Activated naive CD4-positive, alpha-beta T cell treated with anti-CD3 and anti-CD28 coated beads for 36 hours (primary cell): ENCODE data around the gene CAMK2A. TPM values are rescaled to one million over a fixed set of nuclear protein-coding genes. Genes with fewer than 3 reads are reported as not detected.
"Not testable (repeated sequence)": the region's sequence is repeated elsewhere in the genome, so short reads cannot be mapped to it uniquely, and the experiment has no call there.

Experiments
- CTCF ChIA-PET: fragments of 350-600 bp; sonication (Branson Sonifier 250); formaldehyde crosslinking; loops from one replicate; lab custom pipeline; 2021; ENCODE audit warnings: antibody characterized with exemption; lab: Charles Lee
- DNase-seq: peaks from one replicate; pipeline ENCODE4 v3.0.0-alpha.2; 2020
- H3K27ac Mint-ChIP-seq: one replicate; pipeline ENCODE4 v1.8.0; 2021; ENCODE audit warnings: mild to moderate bottlenecking, mixed read lengths
- H3K27me3 Mint-ChIP-seq: one replicate; pipeline ENCODE4 v1.8.0; 2021; ENCODE audit warnings: low read depth, mixed read lengths
- H3K36me3 Mint-ChIP-seq: one replicate; pipeline ENCODE4 v1.8.0; 2021; ENCODE audit warnings: low read depth, mixed read lengths
- H3K4me1 Mint-ChIP-seq: one replicate; pipeline ENCODE4 v1.8.0; 2021; ENCODE audit warnings: low read depth, mixed read lengths
- H3K4me3 Mint-ChIP-seq: one replicate; pipeline ENCODE4 v1.8.0; 2021; ENCODE audit warnings: mild to moderate bottlenecking, moderate library complexity, mixed read lengths
- H3K9me3 Mint-ChIP-seq: one replicate; pipeline ENCODE4 v1.8.0; 2021; ENCODE audit warnings: mixed read lengths
- intact Hi-C: fragments of 100-400 bp; cut with micrococcal nuclease; formaldehyde crosslinking; loops from one replicate; pipeline ENCODE4 v1.15.1; 2023
- total RNA-seq, 2 experiments: library from RNA; stranded (reverse); gene quantifications; one replicate each; pipeline ENCODE4 v1.2.3, GENCODE V29; 2021

Gene CAMK2A
- total RNA-seq, 2 experiments from 2014 or later, result not detected

DNA sequence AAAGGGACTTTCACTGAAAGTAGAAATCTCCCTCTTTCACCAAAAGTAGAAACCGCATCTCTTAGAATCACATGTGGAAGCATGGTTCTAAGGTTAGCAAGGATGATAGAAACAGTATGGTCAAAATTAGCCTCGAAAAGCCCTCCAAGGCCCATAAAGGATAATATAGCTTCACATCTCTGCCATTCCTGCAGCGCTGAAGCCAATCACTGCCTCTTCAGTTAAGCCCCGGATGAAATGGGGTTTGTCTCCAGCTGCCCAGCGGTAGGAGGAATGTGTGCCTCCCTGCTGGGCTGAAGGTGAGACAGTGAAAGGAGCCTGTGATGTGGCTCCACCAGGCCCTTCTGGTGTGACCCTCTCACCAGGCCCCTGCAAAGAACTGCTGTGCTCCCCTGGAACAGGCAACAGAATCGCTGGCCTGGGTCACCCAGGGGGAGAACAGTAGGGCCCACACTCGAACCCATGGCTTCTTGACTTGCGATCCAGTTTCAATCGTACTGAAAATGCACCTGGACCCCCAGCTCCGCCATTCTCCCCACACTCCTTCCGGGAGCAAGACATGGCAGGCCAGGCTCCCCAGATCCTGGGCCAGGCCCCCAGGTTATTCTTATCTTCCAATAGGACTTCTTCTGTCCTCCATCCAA, 47.2 kb downstream of the CAMK2A start:
- H3K27me3 Mint-ChIP-seq, result no peaks in the 10 kb centered on the region
- CTCF ChIA-PET, result no interaction called here
- no peaks in the 10 kb centered on the region for H3K4me1 Mint-ChIP-seq
- H3K36me3 Mint-ChIP-seq, result no peaks in the 10 kb centered on the region
- intact Hi-C loops, result no loop called here
- no peak for DNase-seq
- no peak overlapping the region for H3K27ac Mint-ChIP-seq
- no peaks in the 10 kb centered on the region for H3K9me3 Mint-ChIP-seq
- no peak overlapping the region for H3K4me3 Mint-ChIP-seq

DNA sequence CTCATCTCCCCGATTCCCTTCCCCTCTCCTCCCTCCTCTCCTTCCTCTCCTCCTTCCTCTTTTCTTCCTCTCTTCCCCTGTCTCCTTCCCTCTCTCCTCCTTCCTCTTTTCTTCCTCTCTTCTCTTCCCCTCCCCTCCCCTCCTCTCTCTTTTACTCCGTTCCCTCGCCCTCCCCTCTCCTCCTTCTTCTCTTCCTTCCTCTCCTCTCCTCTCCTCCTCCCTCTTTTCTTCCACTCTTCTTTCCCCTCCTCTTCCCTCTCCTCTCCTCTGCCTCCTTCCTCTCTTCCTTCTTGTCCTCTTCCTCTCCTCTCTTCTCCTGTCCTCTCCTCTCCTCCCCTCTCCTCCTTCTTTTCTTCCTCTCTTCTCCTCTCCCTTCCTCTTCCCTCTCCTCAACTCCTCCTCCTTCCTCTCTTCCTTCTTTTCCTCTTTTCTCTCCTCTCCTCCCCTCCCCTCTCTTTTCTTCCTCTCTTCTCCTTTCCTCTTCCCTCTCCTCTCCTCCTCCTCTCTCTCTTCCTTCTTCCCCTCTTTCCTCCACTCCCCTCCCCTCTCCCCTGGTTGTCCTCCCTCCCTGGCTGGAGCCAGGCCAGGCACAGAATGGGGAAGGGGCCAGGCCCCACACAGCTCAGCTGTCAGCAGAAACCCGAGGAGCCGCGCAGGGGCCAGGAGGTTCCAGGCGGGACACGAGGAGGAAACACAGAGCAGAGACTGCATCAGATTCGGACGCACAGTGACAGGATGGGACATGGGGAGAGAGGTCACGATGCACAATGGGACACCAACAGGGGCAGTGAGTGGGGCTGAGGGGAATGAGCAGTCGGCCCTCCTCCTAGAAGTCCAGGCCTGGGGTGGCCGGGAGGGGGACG, 48.0 kb downstream of the CAMK2A start:
- Mint-ChIP-seq H3K4me3 (no peak overlapping the region), H3K9me3 (no peaks in the 10 kb centered on the region), H3K27me3 (no peaks in the 10 kb centered on the region), H3K4me1 (no peaks in the 10 kb centered on the region), H3K27ac (no peak overlapping the region), H3K36me3 (no peaks in the 10 kb centered on the region)
- intact Hi-C loops, result no loop called here
- DNase-seq, result no peak
- CTCF ChIA-PET, result no interaction called here

DNA sequence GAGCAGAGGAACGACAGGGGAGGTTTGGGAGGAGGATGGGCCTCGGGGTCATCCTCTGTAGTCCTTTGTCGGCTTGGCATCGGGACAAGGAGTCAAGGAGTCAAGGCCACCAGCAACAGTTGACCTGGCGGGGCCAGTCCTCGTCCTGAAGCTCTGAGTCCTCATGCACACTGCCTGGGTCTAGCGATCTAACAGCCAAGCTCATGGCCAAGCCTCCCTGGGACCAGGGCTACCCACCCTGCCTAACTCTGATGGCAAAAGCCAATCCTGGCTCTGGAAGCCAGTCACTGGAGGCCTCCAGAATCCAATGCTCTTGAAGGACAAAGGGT, 49.8 kb downstream of the CAMK2A start:
- Mint-ChIP-seq H3K4me1 (no peaks in the 10 kb centered on the region), H3K4me3 (no peak overlapping the region), H3K27ac (no peak overlapping the region), H3K27me3 (no peaks in the 10 kb centered on the region), H3K36me3 (no peaks in the 10 kb centered on the region), H3K9me3 (no peaks in the 10 kb centered on the region)
- intact Hi-C loops, result no loop called here
- CTCF ChIA-PET, result no interaction called here
- no peak for DNase-seq

DNA sequence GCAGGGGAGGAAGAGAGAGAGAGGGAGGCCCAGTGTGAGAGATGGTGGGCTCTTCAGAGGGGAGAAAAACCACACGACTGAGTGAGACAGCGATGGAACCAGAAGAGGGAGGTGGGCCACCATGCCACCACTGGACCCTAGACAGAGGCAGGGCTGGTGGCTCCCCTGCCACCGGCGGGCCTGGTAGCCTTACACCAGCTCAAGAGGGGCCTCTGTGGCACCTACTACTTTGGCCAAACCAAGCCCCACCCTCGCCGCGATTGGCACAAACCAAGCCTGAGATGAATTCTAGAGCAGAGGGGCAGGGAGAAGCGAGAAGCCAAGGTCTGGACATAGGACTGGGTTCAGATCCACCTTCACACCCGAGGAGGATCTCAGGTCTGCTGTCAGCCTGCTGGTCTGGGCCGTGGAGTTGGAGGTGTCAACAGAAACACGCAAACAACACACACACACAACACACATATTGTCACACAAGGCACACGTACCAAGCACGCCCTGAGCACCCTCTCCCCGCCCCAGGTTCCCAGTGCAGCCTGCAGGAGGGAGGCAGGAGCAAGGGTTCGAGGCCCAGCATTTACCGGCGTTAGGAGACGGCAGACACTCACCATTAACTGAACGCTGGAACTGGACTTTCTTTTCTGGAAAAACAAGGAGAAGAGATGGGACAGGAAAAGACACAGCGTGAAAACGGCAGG, 50.3 kb downstream of the CAMK2A start:
- H3K4me1 Mint-ChIP-seq, result no peaks in the 10 kb centered on the region
- H3K9me3 Mint-ChIP-seq, result no peaks in the 10 kb centered on the region
- H3K36me3 Mint-ChIP-seq, result no peaks in the 10 kb centered on the region
- intact Hi-C loops, result no loop called here
- CTCF ChIA-PET, result no interaction called here
- no peak overlapping the region for H3K4me3 Mint-ChIP-seq
- no peak overlapping the region for H3K27ac Mint-ChIP-seq
- no peaks in the 10 kb centered on the region for H3K27me3 Mint-ChIP-seq
- DNase-seq, result no peak

DNA sequence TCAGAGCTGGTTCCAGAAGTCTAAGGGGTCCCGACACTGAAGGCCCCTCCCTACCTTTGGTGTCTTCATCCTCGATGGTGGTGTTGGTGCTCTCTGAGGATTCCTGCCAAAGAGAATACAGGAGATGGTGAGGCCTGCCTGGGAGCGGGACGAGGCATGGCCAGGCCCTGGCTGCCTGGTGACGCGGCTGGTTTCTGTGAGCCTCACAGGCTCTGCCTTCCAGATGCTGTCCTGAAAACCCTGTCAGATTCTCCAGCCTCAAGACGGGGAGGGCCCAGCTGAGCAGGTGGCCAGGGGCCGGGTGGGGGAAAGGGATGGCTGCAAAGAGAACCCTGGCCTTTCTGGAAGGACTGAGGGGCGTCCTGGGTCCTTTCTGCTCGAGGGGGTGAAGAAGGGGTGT, 50.9 kb downstream of the CAMK2A start:
- no peaks in the 10 kb centered on the region for H3K36me3 Mint-ChIP-seq
- DNase-seq, result no peak
- no peak overlapping the region for H3K4me3 Mint-ChIP-seq
- H3K27ac Mint-ChIP-seq, result no peak overlapping the region
- CTCF ChIA-PET, result no interaction called here
- H3K9me3 Mint-ChIP-seq, result no peaks in the 10 kb centered on the region
- H3K27me3 Mint-ChIP-seq, result no peaks in the 10 kb centered on the region
- intact Hi-C loops, result no loop called here
- H3K4me1 Mint-ChIP-seq, result no peaks in the 10 kb centered on the region

DNA sequence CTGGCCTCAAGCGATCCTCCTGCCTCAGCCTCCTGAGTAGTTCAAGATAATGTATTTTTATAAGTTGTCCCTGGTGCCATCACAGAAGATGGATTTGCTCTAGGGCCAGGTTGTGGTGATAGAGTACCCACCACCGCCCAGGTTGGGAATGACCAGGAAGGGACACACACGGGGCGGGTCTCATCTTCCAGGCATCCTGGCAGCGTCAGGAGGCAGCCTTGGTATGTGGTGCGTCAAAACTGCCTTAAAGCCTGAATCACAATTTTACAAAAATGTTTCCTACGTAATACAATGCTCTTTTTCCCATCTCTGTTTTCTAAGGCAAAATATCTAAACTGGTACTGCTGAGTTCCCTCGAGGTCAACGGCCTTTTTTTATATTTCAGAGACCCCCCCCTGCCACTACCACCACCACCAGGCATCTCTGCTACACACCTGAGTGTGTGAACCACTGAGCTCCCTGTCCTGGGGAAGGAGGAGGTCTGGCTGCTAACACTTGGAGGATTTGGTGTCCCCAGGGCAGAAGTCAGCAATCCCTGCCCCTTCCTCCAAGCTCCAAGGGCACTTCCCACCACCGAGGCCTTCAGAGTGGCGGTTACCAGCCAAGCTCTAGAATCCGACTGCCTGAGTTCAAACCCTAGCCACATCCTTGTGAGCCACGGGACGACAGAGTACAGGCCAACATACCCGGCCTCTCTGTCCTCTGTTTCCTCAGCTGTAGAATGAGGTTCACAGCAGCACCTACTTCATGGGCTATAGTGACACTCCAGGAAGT, 52.4 kb downstream of the CAMK2A start:
- no peak overlapping the region for H3K4me3 Mint-ChIP-seq
- CTCF ChIA-PET, result interaction anchor here (0.6 to 1.1 kb wide), 2 partner anchors 111 to 357 kb away, joined by 3 to 4 read pairs; no protein-coding TSS in a partner anchor
- no peaks in the 10 kb centered on the region for H3K4me1 Mint-ChIP-seq
- intact Hi-C loops, result no loop called here
- DNase-seq, result no peak
- no peaks in the 10 kb centered on the region for H3K36me3 Mint-ChIP-seq
- no peaks in the 10 kb centered on the region for H3K9me3 Mint-ChIP-seq
- no peaks in the 10 kb centered on the region for H3K27me3 Mint-ChIP-seq
- H3K27ac Mint-ChIP-seq, result no peak overlapping the region

DNA sequence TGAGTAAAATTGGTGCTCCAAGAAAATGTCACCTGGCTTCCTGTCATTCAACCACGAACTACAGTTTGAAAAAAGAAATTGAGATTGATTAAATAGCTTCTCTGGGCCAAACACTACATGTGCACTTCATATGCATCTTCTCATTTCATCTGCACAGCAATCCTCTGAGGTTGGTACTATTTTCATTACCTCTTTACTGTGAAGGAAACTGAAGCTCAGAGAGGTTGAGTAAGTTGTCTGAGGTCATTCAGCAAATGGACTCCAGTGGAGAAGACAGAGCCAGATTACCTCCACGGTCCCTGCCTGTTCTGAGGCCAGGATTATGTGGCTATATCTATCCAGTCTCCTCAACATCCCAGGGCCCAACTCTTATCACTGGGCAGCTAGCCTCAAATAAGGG, 53.3 kb downstream of the CAMK2A start:
- CTCF ChIA-PET, result interaction anchor here (1.1 kb wide), 1 partner anchor 112 kb away, joined by 4 read pairs; no protein-coding TSS in a partner anchor
- H3K27me3 Mint-ChIP-seq, result no peaks in the 10 kb centered on the region
- H3K9me3 Mint-ChIP-seq, result no peaks in the 10 kb centered on the region
- H3K4me1 Mint-ChIP-seq, result no peaks in the 10 kb centered on the region
- no peak for DNase-seq
- H3K27ac Mint-ChIP-seq, result no peak overlapping the region
- H3K36me3 Mint-ChIP-seq, result no peaks in the 10 kb centered on the region
- no peak overlapping the region for H3K4me3 Mint-ChIP-seq
- intact Hi-C loops, result no loop called here

DNA sequence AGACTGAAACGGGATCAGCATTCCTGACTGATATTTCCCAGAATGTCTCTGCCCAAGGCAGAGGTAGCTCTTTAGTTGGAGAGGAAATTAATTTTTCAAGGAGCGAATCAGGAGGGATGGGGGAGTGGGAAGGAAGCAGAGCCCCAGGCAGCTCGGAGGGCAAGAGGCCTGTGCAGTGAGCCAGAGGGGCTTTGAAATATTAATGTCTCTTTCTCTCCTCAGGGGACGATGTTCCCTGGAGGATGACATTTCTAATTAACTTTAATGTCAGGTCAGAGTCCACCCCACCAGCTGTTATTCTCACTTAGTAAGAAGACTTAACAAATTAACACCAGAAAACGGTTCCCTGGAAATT, 54.1 kb downstream of the CAMK2A start:
- DNase-seq, result no peak
- no peaks in the 10 kb centered on the region for H3K27me3 Mint-ChIP-seq
- H3K36me3 Mint-ChIP-seq, result no peaks in the 10 kb centered on the region
- intact Hi-C loops, result no loop called here
- H3K27ac Mint-ChIP-seq, result no peak overlapping the region
- H3K4me1 Mint-ChIP-seq, result no peaks in the 10 kb centered on the region
- H3K4me3 Mint-ChIP-seq, result no peak overlapping the region
- no peaks in the 10 kb centered on the region for H3K9me3 Mint-ChIP-seq
- CTCF ChIA-PET, result interaction anchor here (0.6 to 1.4 kb wide), 2 partner anchors 35 to 78 kb away, joined by 3 read pairs; no protein-coding TSS in a partner anchor

DNA sequence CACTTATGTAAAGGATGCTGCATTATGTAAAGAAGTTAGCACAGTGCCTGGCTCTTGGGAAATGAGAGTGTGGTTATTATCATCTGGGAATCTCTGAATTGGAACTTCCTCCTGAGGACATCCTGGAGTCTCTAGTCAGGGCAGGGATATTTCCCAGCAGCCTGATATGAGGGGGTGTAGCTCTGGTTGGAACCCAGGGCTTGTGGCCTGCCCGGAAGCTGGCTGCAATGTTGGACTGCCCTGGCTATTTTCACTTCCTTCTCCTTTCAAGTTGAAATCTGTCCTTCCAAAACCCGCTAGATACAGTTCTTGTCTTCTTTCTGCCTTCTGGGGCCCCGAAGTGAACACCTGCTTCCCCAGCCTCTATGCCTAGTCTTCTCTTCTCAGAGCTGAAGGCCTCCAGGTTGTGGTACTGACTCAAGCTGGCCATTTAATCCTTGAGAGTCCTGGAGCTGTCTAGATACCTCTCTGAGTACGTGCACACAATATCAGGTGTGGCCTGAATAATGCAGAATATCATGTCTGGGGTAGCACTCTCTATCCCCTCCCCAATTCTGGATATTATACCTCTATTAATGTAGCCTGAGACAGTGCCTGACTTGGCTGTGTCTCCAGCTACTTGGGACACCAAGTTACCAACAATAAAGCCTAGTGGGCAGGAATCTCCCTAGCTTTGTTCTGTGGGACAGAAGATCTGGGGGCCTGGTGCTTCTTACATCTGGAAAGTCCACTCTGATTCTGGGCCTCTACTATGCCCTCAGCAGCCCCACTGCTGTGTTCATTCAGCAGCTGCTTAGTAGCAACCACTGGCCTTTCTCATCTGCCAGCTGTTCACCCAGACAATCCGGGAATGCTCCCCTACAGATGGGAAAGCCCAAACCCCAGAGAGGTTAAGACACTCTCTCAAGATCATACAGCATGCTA, 54.7 kb downstream of the CAMK2A start:
- no peak overlapping the region for H3K4me3 Mint-ChIP-seq
- DNase-seq, result no peak
- no peaks in the 10 kb centered on the region for H3K27me3 Mint-ChIP-seq
- H3K27ac Mint-ChIP-seq, result no peak overlapping the region
- H3K36me3 Mint-ChIP-seq, result no peaks in the 10 kb centered on the region
- no peaks in the 10 kb centered on the region for H3K9me3 Mint-ChIP-seq
- CTCF ChIA-PET, result interaction anchor here (0.6 to 1.4 kb wide), 5 partner anchors 16 to 1285 kb away, joined by 3 to 4 read pairs (median 3); no protein-coding TSS in a partner anchor
- intact Hi-C loops, result no loop called here
- no peaks in the 10 kb centered on the region for H3K4me1 Mint-ChIP-seq

DNA sequence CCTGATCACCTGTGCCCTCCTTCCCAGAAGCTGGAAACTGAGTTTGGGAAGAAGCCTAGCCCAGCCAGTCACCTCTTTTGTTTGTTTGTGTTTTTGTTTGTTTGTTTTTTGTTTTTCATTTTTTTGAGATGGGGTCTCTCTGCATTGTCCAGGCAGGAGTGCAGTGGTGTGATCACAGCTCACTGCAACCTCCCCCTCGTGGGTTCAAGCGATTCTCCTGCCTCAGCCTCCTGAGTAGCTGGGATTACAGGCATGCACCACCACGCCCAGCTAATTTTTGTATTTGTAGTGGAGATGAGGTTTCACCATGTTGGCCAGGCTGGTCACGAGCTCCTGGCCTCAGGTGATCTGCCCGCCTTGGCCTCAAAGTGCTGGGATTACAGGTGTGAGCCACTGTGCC, 55.9 kb downstream of the CAMK2A start:
- DNase-seq, intact Hi-C loops, H3K4me3 Mint-ChIP-seq, H3K27me3 Mint-ChIP-seq, H3K36me3 Mint-ChIP-seq, H3K27ac Mint-ChIP-seq, H3K9me3 Mint-ChIP-seq, H3K4me1 Mint-ChIP-seq: not testable (repeated sequence)
- CTCF ChIA-PET, result interaction anchor here (0.6 kb wide), 1 partner anchor 1284 kb away, joined by 4 read pairs; no protein-coding TSS in a partner anchor

DNA sequence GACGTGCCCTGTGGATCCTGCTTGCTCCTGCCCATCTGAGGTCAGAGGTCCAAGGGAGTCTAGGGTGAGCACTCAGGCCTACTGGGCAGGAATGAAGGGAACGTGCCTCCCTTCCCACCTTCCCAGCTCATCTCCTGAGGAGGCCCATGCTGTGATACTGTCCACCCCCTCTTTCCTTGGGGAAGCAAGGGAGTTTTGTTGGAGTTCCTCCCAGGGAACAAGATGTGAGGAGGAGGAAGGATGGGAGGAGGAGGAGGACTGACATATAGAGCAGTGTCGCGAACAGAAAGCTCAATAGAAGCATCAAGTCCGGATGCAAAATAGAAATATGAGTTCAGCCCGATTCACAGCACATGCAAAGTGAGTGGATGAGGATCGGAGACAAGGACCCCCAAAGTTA, 58.7 kb downstream of the CAMK2A start:
- H3K4me3 Mint-ChIP-seq, result no peak overlapping the region
- no peaks in the 10 kb centered on the region for H3K36me3 Mint-ChIP-seq
- no peak overlapping the region for H3K27ac Mint-ChIP-seq
- CTCF ChIA-PET, result no interaction called here
- DNase-seq, result no peak
- no peaks in the 10 kb centered on the region for H3K27me3 Mint-ChIP-seq
- H3K9me3 Mint-ChIP-seq, result no peaks in the 10 kb centered on the region
- intact Hi-C loops, result no loop called here
- H3K4me1 Mint-ChIP-seq, result no peaks in the 10 kb centered on the region
